ENCODE results near the gene SHB.

The SHB gene

DNA sequence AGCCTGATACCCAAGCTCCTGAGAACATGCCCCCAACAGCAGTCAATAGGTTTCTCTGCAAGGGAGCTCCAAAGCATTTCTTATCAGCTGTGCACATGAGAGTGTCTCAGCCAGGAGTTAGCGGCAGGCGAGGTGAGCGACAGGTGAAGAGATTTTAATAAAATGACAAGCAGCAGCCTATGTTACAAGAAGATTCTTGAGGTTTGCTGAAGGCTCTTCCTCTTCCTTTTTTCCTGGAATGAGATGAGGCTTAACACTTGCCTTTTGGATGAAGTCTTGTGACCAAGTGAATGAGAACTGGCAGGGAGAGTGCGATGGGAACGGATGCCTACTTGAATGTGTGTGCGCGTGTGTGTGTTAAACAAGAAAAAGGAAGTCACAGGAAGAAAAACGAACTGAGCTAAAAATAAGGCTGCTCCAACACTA, 76.1 kb downstream of the SHB start:
- H3K4me1 ChIP-seq (ENCODE audit: control insufficient read depth, insufficient read depth, low read length) = no peaks in the 10 kb centered on the region
- no peak overlapping the region for H3K4me3 ChIP-seq (ENCODE audit: low read depth, low read length)
- H3K9me3 ChIP-seq (ENCODE audit: control insufficient read depth, insufficient read depth, low read length) = no peaks in the 10 kb centered on the region
- H3K36me3 ChIP-seq (ENCODE audit: control insufficient read depth, insufficient read depth, low read length) = no peaks in the 10 kb centered on the region
- H3K27me3 ChIP-seq (ENCODE audit: control insufficient read depth, insufficient read depth, low read length) = no peaks in the 10 kb centered on the region
- no peak overlapping the region for H3K9ac ChIP-seq (ENCODE audit: low read depth, low read length)

DNA sequence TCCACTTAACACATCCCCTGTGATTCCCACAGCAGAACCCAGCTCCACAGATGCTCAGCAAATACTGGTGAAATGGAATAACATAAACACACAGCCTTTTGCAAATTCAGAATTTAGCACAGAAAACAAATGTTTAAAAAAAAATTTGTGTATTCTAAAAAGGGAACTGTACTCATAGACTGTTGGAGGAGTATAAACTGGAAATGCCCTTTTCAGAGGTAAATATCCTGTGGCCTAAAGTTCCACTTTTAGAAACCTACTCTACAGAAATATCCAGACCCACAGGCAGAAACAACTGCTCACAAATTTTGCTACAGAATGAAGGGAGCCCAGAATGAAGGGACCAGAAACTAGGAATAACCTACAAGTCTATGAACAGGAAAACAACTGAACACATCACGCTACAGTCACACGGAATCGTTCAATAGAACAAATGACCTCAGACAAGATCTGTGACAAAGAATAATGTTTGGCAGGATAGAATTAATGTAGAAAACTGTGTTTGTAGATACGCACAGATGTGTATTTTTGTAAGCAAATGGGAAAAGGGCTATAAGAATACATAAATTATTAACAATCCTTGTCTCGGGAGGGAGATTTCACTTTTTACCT, 78.5 kb downstream of the SHB start:
- Histone ChIP-seq H3K36me3 (ENCODE audit: control insufficient read depth, insufficient read depth, low read length) (no peaks in the 10 kb centered on the region), H3K4me1 (ENCODE audit: control insufficient read depth, insufficient read depth, low read length) (no peaks in the 10 kb centered on the region), H3K4me3 (ENCODE audit: low read depth, low read length) (no peak overlapping the region), H3K9ac (ENCODE audit: low read depth, low read length) (no peak overlapping the region), H3K27me3 (ENCODE audit: control insufficient read depth, insufficient read depth, low read length) (no peaks in the 10 kb centered on the region), H3K9me3 (ENCODE audit: control insufficient read depth, insufficient read depth, low read length) (no peaks in the 10 kb centered on the region)

DNA sequence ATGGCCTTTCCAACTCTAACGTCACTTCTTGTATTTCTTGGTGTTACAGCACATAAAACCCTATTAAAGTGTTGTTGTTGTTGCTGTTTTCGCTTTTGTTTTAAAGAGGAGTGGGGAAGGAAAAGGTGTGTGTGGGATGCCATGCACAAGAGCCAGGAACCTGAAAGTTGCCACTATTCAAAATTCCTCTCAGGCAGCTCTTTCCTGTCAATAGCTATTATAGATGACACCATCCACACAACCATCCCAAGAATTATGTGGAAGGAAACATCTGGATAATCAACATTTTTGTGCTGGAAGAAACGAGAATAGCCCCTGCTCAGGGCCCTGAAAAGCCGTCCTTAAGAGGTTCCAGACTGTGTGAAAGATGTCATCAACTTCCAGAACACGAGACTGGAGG, 79.3 kb downstream of the SHB start:
- H3K4me3 ChIP-seq (ENCODE audit: low read depth, low read length) = no peak overlapping the region
- H3K4me1 ChIP-seq (ENCODE audit: control insufficient read depth, insufficient read depth, low read length) = no peaks in the 10 kb centered on the region
- no peak overlapping the region for H3K9ac ChIP-seq (ENCODE audit: low read depth, low read length)
- H3K36me3 ChIP-seq (ENCODE audit: control insufficient read depth, insufficient read depth, low read length) = no peaks in the 10 kb centered on the region
- no peaks in the 10 kb centered on the region for H3K9me3 ChIP-seq (ENCODE audit: control insufficient read depth, insufficient read depth, low read length)
- no peaks in the 10 kb centered on the region for H3K27me3 ChIP-seq (ENCODE audit: control insufficient read depth, insufficient read depth, low read length)

DNA sequence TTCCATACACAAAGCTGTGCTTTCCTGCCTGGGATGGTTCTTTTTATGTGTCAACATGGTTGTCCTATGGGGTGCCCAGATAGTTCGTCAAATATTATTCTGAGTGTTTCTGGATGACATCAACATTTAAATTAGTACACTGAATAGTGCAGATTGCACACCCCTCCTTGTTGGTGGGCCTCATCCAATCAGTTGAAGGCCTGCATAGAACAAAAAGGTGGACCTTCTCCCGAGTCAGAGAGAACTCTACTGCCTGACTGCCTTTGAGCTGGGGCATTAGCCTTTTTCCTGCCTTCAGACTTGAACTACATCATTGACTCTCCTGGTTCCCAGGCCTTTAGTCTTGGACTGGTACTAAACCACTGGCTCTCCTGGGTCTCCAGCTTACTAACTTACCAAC, 80.4 kb downstream of the SHB start:
- Histone ChIP-seq H3K4me3 (ENCODE audit: low read depth, low read length) (no peak overlapping the region), H3K9me3 (ENCODE audit: control insufficient read depth, insufficient read depth, low read length) (no peaks in the 10 kb centered on the region), H3K9ac (ENCODE audit: low read depth, low read length) (no peak overlapping the region), H3K36me3 (ENCODE audit: control insufficient read depth, insufficient read depth, low read length) (no peaks in the 10 kb centered on the region), H3K4me1 (ENCODE audit: control insufficient read depth, insufficient read depth, low read length) (no peaks in the 10 kb centered on the region), H3K27me3 (ENCODE audit: control insufficient read depth, insufficient read depth, low read length) (no peaks in the 10 kb centered on the region)

DNA sequence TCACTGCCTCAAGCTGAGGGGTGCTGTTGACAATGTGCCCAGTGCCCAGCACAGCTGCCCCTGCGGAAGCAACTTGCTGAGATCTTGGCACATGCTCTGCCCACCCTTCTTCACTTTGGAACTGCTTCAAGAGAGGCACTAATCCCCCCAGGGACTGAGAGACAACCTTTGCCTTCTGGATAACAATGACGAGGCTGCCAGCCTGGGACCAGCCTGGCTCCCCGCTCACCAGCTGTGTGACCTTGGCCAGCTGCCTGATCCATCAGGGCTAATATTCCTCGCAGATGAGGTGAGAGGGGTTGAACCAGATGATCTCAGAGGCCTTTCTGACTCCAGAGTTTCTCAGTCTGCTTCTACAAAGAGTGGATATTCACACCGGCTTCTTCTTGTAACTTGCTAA, 81.0 kb downstream of the SHB start:
- Histone ChIP-seq H3K9me3 (ENCODE audit: control insufficient read depth, insufficient read depth, low read length) (no peaks in the 10 kb centered on the region), H3K36me3 (ENCODE audit: control insufficient read depth, insufficient read depth, low read length) (no peaks in the 10 kb centered on the region), H3K4me1 (ENCODE audit: control insufficient read depth, insufficient read depth, low read length) (no peaks in the 10 kb centered on the region), H3K4me3 (ENCODE audit: low read depth, low read length) (no peak overlapping the region), H3K9ac (ENCODE audit: low read depth, low read length) (no peak overlapping the region), H3K27me3 (ENCODE audit: control insufficient read depth, insufficient read depth, low read length) (no peaks in the 10 kb centered on the region)

DNA sequence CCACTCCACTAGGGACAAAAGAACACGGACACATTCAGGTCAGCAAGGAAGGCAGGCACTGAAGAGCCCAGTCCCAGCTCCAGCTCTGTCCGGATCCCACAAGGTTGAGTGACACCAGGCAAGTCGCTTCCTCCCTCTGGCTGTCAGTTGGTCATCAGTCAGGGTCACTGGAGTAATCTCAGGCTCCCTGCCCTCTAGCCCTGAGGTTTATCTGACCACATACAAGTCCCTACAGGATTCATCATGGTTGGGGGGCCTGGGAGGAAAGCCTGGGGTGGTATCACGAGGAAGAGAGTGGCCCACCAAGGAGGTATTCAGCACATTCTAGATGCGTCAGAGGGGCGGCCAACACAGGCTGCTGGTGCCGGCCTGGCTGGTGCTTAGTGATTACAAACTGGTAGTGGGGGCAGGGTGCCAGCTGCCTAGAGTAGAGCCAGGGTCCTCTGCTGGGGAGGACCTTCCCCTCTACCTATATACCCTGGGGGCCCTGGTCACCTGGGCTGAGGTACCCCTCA, 81.5 kb downstream of the SHB start:
- Histone ChIP-seq H3K4me3 (ENCODE audit: low read depth, low read length) (no peak overlapping the region), H3K27me3 (ENCODE audit: control insufficient read depth, insufficient read depth, low read length) (no peaks in the 10 kb centered on the region), H3K4me1 (ENCODE audit: control insufficient read depth, insufficient read depth, low read length) (no peaks in the 10 kb centered on the region), H3K36me3 (ENCODE audit: control insufficient read depth, insufficient read depth, low read length) (no peaks in the 10 kb centered on the region), H3K9ac (ENCODE audit: low read depth, low read length) (no peak overlapping the region), H3K9me3 (ENCODE audit: control insufficient read depth, insufficient read depth, low read length) (no peaks in the 10 kb centered on the region)

DNA sequence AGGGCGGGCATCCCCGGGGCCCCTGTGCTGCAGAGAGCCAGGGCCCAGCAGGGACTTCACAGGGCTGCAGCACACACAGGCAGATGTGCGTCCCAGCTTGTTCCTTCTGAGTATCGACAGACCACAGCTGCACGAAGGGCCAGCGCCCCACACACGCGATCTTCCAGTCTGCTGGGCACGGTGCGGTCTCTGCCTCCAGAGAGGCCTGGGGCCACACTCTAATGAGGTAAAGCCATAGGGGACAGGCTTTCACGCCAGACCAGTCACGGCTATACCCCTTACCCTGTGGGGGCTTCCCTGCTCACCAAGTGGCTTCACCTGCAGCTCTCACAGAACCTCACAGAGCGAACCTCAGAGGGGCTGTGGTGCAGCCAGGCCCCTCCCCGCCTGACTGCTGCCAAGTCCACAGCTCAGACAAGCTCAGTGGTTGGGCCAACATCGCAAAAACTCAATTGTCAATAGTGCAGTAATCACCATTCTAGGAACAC, 82.2 kb downstream of the SHB start:
- Histone ChIP-seq H3K4me3 (ENCODE audit: low read depth, low read length) (no peak overlapping the region), H3K9me3 (ENCODE audit: control insufficient read depth, insufficient read depth, low read length) (no peaks in the 10 kb centered on the region), H3K4me1 (ENCODE audit: control insufficient read depth, insufficient read depth, low read length) (no peaks in the 10 kb centered on the region), H3K9ac (ENCODE audit: low read depth, low read length) (no peak overlapping the region), H3K27me3 (ENCODE audit: control insufficient read depth, insufficient read depth, low read length) (no peaks in the 10 kb centered on the region), H3K36me3 (ENCODE audit: control insufficient read depth, insufficient read depth, low read length) (no peaks in the 10 kb centered on the region)

DNA sequence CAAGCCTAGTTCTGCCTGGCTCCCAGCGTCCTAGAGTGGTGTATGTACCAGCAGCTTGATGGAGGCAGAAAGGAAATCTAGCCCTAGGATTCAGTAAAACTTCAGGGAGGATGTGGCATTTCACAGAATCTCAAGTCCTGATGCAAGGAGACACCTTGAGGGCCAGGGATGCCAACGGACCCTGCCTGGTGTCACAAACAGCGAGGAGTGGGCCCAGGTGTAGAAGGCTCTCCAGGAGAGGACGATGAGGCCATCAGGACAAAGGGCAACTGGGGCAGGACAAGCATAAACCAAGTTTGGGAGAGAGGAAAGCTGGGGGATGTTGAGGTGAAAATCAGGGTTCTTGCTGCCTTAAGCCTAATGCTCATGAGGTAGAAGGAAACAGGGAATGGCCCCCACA, 83.0 kb downstream of the SHB start:
- Histone ChIP-seq H3K9ac (ENCODE audit: low read depth, low read length) (no peak overlapping the region), H3K4me1 (ENCODE audit: control insufficient read depth, insufficient read depth, low read length) (no peaks in the 10 kb centered on the region), H3K27me3 (ENCODE audit: control insufficient read depth, insufficient read depth, low read length) (no peaks in the 10 kb centered on the region), H3K36me3 (ENCODE audit: control insufficient read depth, insufficient read depth, low read length) (no peaks in the 10 kb centered on the region), H3K4me3 (ENCODE audit: low read depth, low read length) (no peak overlapping the region), H3K9me3 (ENCODE audit: control insufficient read depth, insufficient read depth, low read length) (no peaks in the 10 kb centered on the region)

DNA sequence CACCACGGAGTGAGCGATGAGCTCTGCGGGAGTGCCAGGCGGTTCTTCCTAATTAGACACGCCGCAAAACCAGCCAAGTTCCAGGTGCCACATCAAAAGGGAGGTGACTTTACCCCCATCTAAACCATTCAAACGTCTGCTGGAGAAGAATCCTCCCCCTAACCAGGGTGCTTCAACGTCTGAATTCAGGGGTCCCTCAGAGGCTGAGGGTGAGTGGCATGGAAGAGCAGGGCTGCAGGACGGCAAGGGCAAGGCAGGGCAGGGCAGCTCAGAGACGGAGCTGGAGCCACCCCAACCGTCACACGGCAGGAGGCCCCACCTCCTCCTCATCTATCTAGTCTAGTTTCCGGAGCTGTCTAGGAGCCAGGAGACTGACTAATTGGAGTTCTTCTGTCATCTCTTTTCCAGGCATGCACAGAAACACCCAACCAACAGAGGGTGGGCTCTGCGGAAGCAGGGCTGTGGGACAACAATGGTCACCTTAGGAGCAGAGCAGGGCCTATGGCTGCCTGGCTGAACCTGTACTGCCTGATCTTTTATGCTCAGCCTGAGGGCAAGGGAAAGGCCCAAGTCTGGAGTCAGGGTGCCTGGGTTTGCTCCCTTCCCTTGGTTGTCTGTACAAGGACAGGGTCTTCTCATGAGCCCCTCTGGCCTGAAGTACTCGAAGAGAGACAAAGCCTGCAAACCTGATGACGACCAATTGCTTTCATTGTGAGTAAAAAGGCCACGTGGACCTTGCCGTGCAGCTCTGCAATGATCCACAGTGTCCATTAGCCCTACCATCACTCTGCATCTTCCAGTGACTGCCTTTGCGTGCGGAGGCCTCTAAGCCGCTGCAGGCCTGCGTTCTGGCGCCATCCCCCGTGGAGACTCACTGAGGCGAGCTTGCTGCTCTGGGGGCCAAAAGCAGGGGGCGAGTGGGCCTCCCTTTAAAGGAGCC, 84.1 kb downstream of the SHB start:
- H3K9ac ChIP-seq (ENCODE audit: low read depth, low read length) = peak overlapping the region; percentile 6
- no peaks in the 10 kb centered on the region for H3K36me3 ChIP-seq (ENCODE audit: control insufficient read depth, insufficient read depth, low read length)
- H3K9me3 ChIP-seq (ENCODE audit: control insufficient read depth, insufficient read depth, low read length) = no peaks in the 10 kb centered on the region
- H3K4me1 ChIP-seq (ENCODE audit: control insufficient read depth, insufficient read depth, low read length) = no peaks in the 10 kb centered on the region
- no peak overlapping the region for H3K4me3 ChIP-seq (ENCODE audit: low read depth, low read length)
- H3K27me3 ChIP-seq (ENCODE audit: control insufficient read depth, insufficient read depth, low read length) = no peaks in the 10 kb centered on the region

DNA sequence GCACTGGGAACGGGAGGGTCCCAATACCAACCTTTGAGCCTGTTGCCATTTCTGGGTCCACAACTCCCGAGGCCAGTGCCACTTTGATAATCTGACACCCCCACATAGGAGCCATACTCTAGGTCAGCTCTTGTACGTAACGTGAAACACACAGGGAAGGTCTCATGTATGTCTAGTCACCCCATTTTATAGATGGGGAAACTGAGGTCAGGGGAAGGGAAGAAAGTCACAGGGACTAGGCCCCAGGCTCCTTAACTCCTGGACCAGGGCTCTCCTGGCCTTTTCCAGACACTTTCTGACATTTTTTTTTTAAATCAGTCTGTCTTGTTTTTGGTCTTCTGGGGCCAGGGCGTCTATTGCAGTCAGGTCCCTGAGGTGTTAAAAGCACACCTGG, 84.8 kb downstream of the SHB start:
- Histone ChIP-seq H3K9ac (ENCODE audit: low read depth, low read length) (no peak overlapping the region), H3K4me1 (ENCODE audit: control insufficient read depth, insufficient read depth, low read length) (no peaks in the 10 kb centered on the region), H3K9me3 (ENCODE audit: control insufficient read depth, insufficient read depth, low read length) (no peaks in the 10 kb centered on the region), H3K27me3 (ENCODE audit: control insufficient read depth, insufficient read depth, low read length) (no peaks in the 10 kb centered on the region), H3K36me3 (ENCODE audit: control insufficient read depth, insufficient read depth, low read length) (no peaks in the 10 kb centered on the region), H3K4me3 (ENCODE audit: low read depth, low read length) (no peak overlapping the region)

DNA sequence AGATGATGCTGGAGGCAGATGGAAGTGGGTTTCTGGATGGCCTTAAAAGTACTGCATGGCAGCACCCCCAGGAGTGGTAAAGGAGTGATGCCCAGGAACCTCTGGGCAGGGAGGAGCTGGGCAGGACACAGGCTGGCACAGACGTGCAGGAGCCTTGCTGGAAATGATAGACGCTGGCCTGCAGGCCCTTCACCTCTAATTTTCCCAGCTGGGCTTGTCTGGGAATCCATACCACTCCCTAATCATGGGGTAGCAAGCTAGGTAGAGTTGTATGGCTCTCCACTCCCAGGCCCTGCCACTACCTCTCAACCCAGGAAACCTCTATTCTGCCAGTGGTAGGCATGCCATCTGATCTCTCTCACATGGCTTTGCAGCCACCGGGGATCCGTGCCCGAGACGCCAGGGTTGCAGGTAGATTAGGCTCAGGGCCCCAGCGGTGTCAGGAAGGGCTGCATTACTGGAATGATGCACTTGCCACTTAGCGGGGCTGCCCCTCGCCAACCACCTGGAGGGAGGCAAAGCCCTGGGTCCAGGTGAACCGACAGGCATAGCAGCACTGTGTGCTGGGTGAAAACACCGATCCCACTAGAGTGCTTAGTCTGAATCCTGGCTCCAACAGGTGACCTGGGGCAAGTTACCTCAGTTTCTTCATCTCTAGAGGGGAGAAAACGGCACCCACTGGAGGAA, 85.5 kb downstream of the SHB start:
- Histone ChIP-seq H3K27me3 (ENCODE audit: control insufficient read depth, insufficient read depth, low read length) (no peaks in the 10 kb centered on the region), H3K36me3 (ENCODE audit: control insufficient read depth, insufficient read depth, low read length) (no peaks in the 10 kb centered on the region), H3K4me1 (ENCODE audit: control insufficient read depth, insufficient read depth, low read length) (no peaks in the 10 kb centered on the region), H3K9me3 (ENCODE audit: control insufficient read depth, insufficient read depth, low read length) (no peaks in the 10 kb centered on the region), H3K4me3 (ENCODE audit: low read depth, low read length) (no peak overlapping the region), H3K9ac (ENCODE audit: low read depth, low read length) (no peak overlapping the region)
